ENCODE measurements around the gene FPGS. TPM values are rescaled to one million over a fixed set of nuclear protein-coding genes. Genes with fewer than 3 reads are reported as not detected.

Gene FPGS
- total RNA-seq, 2 experiments from 2014 or later, result 67.8 to 73.0 TPM

GRCh38 chr9:127854184-127854806 lies 51.6 kb downstream of the FPGS start, which contains the start of gene ENG:
Gene ENG, minus strand, starts transcription at chr9:127854658. Its CDS starts 303 bp downstream, at chr9:127854355.
- peak; percentile 49 for DNase-seq
- Mint-ChIP-seq H3K36me3 (ENCODE audit: low read depth) (peaks cover 15% of the 10 kb centered on the region), H3K4me1 (ENCODE audit: low read depth) (peaks cover 32% of the 10 kb centered on the region), H3K27ac (peak within 1 kb of the TSS; percentile 81), H3K27me3 (ENCODE audit: low read depth) (no peaks in the 10 kb centered on the region), H3K9me3 (peaks cover 12% of the 10 kb centered on the region), H3K4me3 (peak within 1 kb of the TSS; percentile 86)
- intact Hi-C loops (cut with micrococcal nuclease), result no loop called here
- CTCF ChIA-PET, result interaction anchor here (4.9 kb wide), 1 partner anchor 15 kb away, joined by 26 read pairs; no protein-coding TSS in a partner anchor

GRCh38 chr9:127854960-127855359 lies 52.3 kb downstream of the FPGS start:
- Mint-ChIP-seq H3K27ac (no peak overlapping the region), H3K4me1 (ENCODE audit: low read depth) (peaks cover 32% of the 10 kb centered on the region), H3K36me3 (ENCODE audit: low read depth) (peaks cover 11% of the 10 kb centered on the region), H3K4me3 (peak overlapping the region; percentile 39), H3K27me3 (ENCODE audit: low read depth) (no peaks in the 10 kb centered on the region), H3K9me3 (peaks cover 5% of the 10 kb centered on the region)
- intact Hi-C loops (cut with micrococcal nuclease), result no loop called here
- CTCF ChIA-PET, result interaction anchor here (0.6 to 4.9 kb wide), 5 partner anchors 15 to 487 kb away, joined by 3 to 26 read pairs (median 3); partner anchors contain the start of gene TOR2A
- DNase-seq, result no peak

- DNase-seq, result no peak
- Mint-ChIP-seq H3K27ac (no peak overlapping the region), H3K36me3 (ENCODE audit: low read depth) (peaks cover 8% of the 10 kb centered on the region), H3K9me3 (peaks cover 2% of the 10 kb centered on the region), H3K27me3 (ENCODE audit: low read depth) (no peaks in the 10 kb centered on the region), H3K4me1 (ENCODE audit: low read depth) (peaks cover 32% of the 10 kb centered on the region), H3K4me3 (peak overlapping the region; percentile 49)
- intact Hi-C loops (cut with micrococcal nuclease), result no loop called here
- CTCF ChIA-PET, result interaction anchor here (0.5 to 4.9 kb wide), 6 partner anchors 14 to 266 kb away, joined by 3 to 26 read pairs (median 4); partner anchors contain the start of gene TOR2A
Observed at GRCh38 chr9:127855522-127855921, 52.8 kb downstream of the FPGS start.

- no peaks in the 10 kb centered on the region for H3K9me3 Mint-ChIP-seq
- peaks cover 6% of the 10 kb centered on the region for H3K36me3 Mint-ChIP-seq (ENCODE audit: low read depth)
- intact Hi-C loops (cut with micrococcal nuclease), result no loop called here
- H3K4me1 Mint-ChIP-seq (ENCODE audit: low read depth), result peaks cover 38% of the 10 kb centered on the region
- H3K27ac Mint-ChIP-seq, result no peak overlapping the region
- CTCF ChIA-PET, result interaction anchor here (0.5 to 4.9 kb wide), 9 partner anchors 14 to 266 kb away, joined by 3 to 26 read pairs (median 3); partner anchors contain the start of gene TOR2A
- H3K27me3 Mint-ChIP-seq (ENCODE audit: low read depth), result no peaks in the 10 kb centered on the region
- DNase-seq, result no peak
- H3K4me3 Mint-ChIP-seq, result no peak overlapping the region
Observed at GRCh38 chr9:127856094-127856728, 53.5 kb downstream of the FPGS start.

GRCh38 chr9:127856729-127857116 lies 54.0 kb downstream of the FPGS start:
- peaks cover 43% of the 10 kb centered on the region for H3K4me1 Mint-ChIP-seq (ENCODE audit: low read depth)
- intact Hi-C loops (cut with micrococcal nuclease), result no loop called here
- H3K27me3 Mint-ChIP-seq (ENCODE audit: low read depth), result no peaks in the 10 kb centered on the region
- peaks cover 4% of the 10 kb centered on the region for H3K36me3 Mint-ChIP-seq (ENCODE audit: low read depth)
- H3K27ac Mint-ChIP-seq, result no peak overlapping the region
- no peak overlapping the region for H3K4me3 Mint-ChIP-seq
- no peaks in the 10 kb centered on the region for H3K9me3 Mint-ChIP-seq
- CTCF ChIA-PET, result interaction anchor here (0.7 to 4.9 kb wide), 5 partner anchors 13 to 122 kb away, joined by 3 to 26 read pairs (median 3); partner anchors contain the start of gene TOR2A
- no peak for DNase-seq

GRCh38 chr9:127857278-127857677 lies 54.6 kb downstream of the FPGS start:
- Mint-ChIP-seq H3K9me3 (no peaks in the 10 kb centered on the region), H3K27me3 (ENCODE audit: low read depth) (no peaks in the 10 kb centered on the region), H3K36me3 (ENCODE audit: low read depth) (peaks cover under 1% of the 10 kb centered on the region), H3K27ac (no peak overlapping the region), H3K4me1 (ENCODE audit: low read depth) (peaks cover 44% of the 10 kb centered on the region), H3K4me3 (no peak overlapping the region)
- DNase-seq, result no peak
- intact Hi-C loops (cut with micrococcal nuclease), result no loop called here
- CTCF ChIA-PET, result interaction anchor here (1.1 to 1.7 kb wide), 2 partner anchors 33 to 39 kb away, joined by 3 to 4 read pairs; no protein-coding TSS in a partner anchor

- no peak overlapping the region for H3K27ac Mint-ChIP-seq
- H3K27me3 Mint-ChIP-seq (ENCODE audit: low read depth), result no peaks in the 10 kb centered on the region
- intact Hi-C loops (cut with micrococcal nuclease), result no loop called here
Observed at GRCh38 chr9:127858041-127858512, 55.4 kb downstream of the FPGS start.

GRCh38 chr9:127860260-127860659 lies 57.6 kb downstream of the FPGS start:
- Mint-ChIP-seq H3K4me3 (no peak overlapping the region), H3K27me3 (ENCODE audit: low read depth) (no peaks in the 10 kb centered on the region), H3K27ac (no peak overlapping the region), H3K9me3 (no peaks in the 10 kb centered on the region), H3K4me1 (ENCODE audit: low read depth) (peaks cover 41% of the 10 kb centered on the region), H3K36me3 (ENCODE audit: low read depth) (no peaks in the 10 kb centered on the region)
- no peak for DNase-seq
- intact Hi-C loops (cut with micrococcal nuclease), result no loop called here
- CTCF ChIA-PET, result interaction anchor here (3.7 kb wide), 1 partner anchor 9 kb away, joined by 15 read pairs; no protein-coding TSS in a partner anchor

More at GRCh38 chr9:127858041-127858512, 55.4 kb downstream of the FPGS start:
- no peak for DNase-seq
- peaks cover 46% of the 10 kb centered on the region for H3K4me1 Mint-ChIP-seq (ENCODE audit: low read depth)
- no peaks in the 10 kb centered on the region for H3K36me3 Mint-ChIP-seq (ENCODE audit: low read depth)
- no peaks in the 10 kb centered on the region for H3K9me3 Mint-ChIP-seq
- no peak overlapping the region for H3K4me3 Mint-ChIP-seq
- CTCF ChIA-PET, result no interaction called here

GRCh38 chr9:127860779-127861178 lies 58.1 kb downstream of the FPGS start:
- no peaks in the 10 kb centered on the region for H3K9me3 Mint-ChIP-seq
- intact Hi-C loops (cut with micrococcal nuclease), result no loop called here
- no peak overlapping the region for H3K27ac Mint-ChIP-seq
- DNase-seq, result no peak
- H3K4me3 Mint-ChIP-seq, result no peak overlapping the region
- H3K4me1 Mint-ChIP-seq (ENCODE audit: low read depth), result peaks cover 44% of the 10 kb centered on the region
- no peaks in the 10 kb centered on the region for H3K36me3 Mint-ChIP-seq (ENCODE audit: low read depth)
- CTCF ChIA-PET, result interaction anchor here (3.7 kb wide), 1 partner anchor 9 kb away, joined by 15 read pairs; no protein-coding TSS in a partner anchor
- no peaks in the 10 kb centered on the region for H3K27me3 Mint-ChIP-seq (ENCODE audit: low read depth)

- CTCF ChIA-PET, result interaction anchor here (0.9 to 3.7 kb wide), 4 partner anchors 7 to 78 kb away, joined by 3 to 15 read pairs (median 4); no protein-coding TSS in a partner anchor
- no peak overlapping the region for H3K4me3 Mint-ChIP-seq
- peaks cover 42% of the 10 kb centered on the region for H3K4me1 Mint-ChIP-seq (ENCODE audit: low read depth)
- H3K27me3 Mint-ChIP-seq (ENCODE audit: low read depth), result no peaks in the 10 kb centered on the region
- H3K9me3 Mint-ChIP-seq, result no peaks in the 10 kb centered on the region
- DNase-seq, result peak; percentile 59
- peak overlapping the region; percentile 54 for H3K27ac Mint-ChIP-seq
- H3K36me3 Mint-ChIP-seq (ENCODE audit: low read depth), result no peaks in the 10 kb centered on the region
- intact Hi-C loops (cut with micrococcal nuclease), result no loop called here
Observed at GRCh38 chr9:127862075-127863011, 59.7 kb downstream of the FPGS start.

- intact Hi-C loops (cut with micrococcal nuclease), result no loop called here
- Mint-ChIP-seq H3K4me1 (ENCODE audit: low read depth) (peaks cover 42% of the 10 kb centered on the region), H3K27me3 (ENCODE audit: low read depth) (no peaks in the 10 kb centered on the region), H3K36me3 (ENCODE audit: low read depth) (no peaks in the 10 kb centered on the region), H3K4me3 (no peak overlapping the region), H3K9me3 (no peaks in the 10 kb centered on the region), H3K27ac (no peak overlapping the region)
- DNase-seq, result no peak
- CTCF ChIA-PET, result interaction anchor here (0.6 to 1.6 kb wide), 5 partner anchors 12 to 197 kb away, joined by 3 to 5 read pairs (median 3); no protein-coding TSS in a partner anchor
Observed at GRCh38 chr9:127863191-127863621, 60.5 kb downstream of the FPGS start.
